Stimulated activated CD8-positive, alpha-beta memory T cell treated with anti-CD3 and anti-CD28 coated beads, Interleukin-4, amount 100 ng/mL, for 1 hour (primary cell): ENCODE measurements around the gene PHF12.
"Not testable (repeated sequence)": the region's sequence is repeated elsewhere in the genome, so short reads cannot be mapped to it uniquely, and the experiment has no call there.

Experiments
- DNase-seq, 2 donors: peaks; one replicate each; pipeline ENCODE4 v3.0.0-alpha.2; 2020; ENCODE audit warnings: low read depth in 2 of 2, low spot score in 1 of 2

The PHF12 gene

GRCh38 chr17:28885951-28886350 is 65.4 kb downstream of the PHF12 start:
- DNase-seq, result no peak

DNA sequence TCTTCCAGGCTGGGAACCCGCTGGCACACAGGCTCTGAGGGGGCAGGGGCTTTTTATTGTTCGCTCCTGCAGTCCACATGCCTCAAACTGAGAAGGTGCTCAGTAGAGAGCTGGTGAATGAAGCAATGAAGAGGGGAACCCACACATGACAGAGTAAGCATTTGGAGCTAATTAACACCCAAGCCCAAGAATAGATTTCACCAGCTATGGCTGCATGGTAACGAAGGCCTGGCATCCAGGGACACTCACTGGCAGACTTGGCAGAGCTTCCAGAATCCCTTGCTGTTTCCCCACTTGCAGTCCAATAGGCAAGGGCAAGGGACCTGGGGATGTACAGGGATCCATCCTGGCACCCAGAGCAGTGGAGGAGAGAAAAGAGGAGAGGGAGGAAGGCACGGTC is 66.0 kb downstream of the PHF12 start:
- no peak for DNase-seq

GRCh38 chr17:28883967-28884702 is 67.2 kb downstream of the PHF12 start:
- no peak for DNase-seq

DNA sequence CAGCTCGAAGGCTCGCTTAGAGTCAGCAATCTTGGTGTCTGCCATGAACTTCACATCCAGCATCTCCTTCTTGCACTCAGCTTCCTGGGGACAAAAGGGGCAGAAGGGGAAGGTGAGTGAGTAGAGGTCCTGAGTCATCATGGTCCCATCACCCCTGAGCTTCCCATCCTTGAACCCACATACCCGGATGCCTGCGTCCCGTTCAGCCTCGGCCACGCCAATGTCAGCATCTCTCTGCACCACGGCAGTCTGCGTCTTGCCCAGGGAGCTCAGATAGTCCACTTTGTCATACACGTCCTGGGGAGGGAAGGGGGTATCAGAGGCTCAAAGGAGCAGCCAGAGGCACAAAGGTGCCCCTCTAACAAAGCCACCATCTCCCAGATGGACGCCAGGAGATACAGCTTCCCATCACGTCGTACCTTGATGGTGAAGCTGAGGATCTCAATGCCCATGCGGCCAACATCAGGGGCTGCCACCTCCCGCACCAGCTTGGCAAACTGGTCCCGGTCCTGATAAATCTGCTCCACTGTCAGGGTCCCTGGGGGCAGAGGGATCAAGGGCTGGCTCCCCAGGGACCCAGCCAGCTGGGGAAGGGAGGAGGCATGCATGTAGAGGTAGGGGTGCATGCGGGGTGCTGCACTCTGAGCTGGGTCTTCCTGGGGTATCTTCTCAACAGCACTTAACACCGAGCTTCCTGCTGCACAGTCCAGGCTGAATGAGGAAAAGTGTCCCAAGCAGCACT is 69.0 kb downstream of the PHF12 start:
- no peak for DNase-seq

DNA sequence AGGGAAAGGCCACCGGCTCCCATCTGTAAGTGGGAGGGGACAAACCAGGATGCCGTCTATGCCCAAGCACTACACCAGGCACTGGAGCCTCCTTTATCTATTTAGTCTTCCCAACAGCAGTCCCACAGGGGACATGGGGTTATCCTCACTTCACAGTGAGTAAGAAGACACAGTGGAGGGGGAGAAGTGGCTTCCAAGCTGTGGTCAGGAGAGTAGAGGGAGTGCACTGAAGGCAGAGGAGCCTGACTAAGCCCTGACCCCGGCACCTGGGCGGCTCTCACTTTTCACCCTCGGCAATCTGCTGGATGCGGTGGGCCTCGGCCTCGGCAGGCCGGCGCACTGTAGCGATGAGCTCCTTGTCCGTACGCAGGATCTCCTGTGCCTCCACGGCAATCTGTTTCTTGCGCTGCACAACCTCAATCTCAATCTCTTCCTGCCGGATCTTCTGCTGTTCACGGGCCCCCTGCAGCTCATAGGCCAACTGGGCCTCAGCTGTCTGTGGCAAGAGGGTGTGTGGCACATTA is 69.7 kb downstream of the PHF12 start:
- DNase-seq, result no peak

DNA sequence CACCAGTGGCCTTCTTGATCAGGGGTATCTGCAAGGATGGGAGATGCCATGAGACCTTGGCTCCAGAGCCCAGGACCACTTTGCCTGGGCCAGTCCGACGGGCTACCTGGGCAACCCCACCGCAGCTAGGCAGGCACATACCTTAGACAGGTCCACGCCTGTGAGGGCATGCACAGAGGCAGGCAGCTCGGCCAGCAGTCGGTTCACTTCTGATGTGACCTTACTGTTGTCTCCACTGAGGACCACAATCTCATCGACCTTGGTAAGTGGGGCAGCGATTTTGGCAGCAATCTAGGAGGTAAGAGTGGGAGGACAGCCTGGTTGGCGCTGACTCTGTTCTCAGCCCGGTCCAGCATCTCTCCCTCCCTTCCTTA is 70.8 kb downstream of the PHF12 start:
- DNase-seq, result no peak

DNA sequence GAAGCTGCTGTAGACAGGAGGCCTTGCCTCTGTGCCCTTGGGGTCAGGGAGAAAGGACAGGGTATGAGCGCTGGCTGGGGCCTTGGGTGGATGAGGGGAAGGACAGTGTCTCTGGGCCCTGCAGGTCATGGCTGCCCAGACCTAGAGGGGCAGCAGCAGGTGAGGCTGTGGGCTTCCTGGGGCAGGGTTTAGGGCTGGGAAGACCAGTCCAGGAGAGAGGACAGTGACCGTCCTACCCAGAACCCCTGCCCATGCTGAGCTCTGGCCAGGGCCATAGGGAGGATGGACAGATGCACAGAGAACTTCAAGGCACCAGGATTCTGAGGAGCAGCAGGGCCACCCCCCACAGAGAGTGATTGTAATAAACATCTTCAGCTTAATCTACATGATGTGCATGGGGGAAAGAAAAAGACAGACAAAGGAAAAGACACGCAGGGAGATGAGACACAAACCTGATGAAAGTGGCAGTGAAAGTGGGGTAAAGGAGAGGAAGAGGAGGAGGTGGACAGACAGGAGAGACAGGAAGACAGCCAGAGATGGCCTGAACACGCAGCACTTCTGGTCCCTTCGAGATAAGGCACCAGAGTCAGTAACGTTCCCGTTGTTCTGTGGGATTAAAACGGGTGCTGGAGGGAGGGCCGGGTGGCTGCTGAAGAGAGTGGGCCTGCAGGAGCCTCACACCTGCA is 71.3 kb downstream of the PHF12 start:
- no peak for DNase-seq

GRCh38 chr17:28878981-28879380 is 72.3 kb downstream of the PHF12 start:
- DNase-seq, result no peak

DNA sequence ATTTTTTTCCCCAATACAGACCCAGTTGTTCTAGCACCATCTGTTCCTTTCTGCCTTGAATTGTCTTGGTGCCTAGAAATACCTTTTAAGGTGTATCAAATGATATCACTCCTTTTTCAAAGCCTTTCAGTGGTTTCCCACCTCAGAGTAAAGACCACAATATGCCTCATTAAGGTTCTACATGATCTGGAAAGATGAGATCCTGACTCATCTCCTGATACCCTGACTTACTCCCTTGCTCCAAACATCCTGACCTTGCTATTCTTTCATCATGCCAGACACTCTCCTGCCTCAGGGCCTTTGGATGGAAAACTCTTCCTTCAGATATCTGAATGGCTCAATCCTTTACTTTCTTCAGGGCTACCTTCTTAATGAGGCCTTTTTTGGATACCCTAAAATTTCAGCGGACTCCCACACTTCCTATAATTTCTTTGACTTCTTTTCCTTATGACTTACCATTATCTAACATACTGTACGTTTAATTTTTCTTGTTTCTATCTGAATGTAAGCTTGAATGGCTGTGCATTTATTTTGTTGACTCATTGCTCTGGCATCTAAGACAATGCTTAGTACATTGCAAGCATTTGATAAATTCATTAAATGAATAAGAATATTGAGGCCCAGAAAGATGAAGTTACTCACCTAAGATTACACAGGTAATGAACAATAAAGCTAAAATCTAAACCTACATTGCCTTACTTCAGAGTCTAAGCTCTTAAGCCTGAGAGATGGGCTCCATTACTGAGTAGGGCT is 73.0 kb downstream of the PHF12 start:
- no peak for DNase-seq

DNA sequence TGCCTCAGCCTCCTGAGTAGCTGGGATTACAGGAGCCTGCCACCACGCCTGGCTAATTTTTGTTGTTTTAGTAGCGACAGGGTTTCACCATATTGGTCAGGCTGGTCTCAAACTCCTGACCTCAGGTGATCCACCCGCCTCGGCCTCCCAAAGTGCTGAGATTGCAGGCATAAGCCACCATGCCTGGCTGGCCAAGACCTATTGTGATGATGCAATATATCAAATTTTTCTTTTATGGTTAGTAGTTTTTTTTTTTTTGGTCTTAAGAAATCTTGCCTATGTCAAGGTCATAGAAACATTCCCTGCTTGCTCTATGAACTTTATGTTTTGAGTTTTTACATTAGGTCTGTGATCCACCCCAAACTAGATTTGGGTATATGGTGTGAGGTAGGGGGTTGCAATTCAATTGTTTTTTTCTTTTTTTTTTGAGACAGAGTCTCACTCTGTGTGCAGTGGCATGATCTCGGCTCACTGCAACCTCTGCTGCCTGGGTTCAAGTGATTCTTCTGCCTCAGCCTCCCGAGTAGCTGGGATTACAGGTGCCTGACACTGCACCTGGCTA is 74.1 kb downstream of the PHF12 start:
- DNase-seq, result not testable (repeated sequence)

DNA sequence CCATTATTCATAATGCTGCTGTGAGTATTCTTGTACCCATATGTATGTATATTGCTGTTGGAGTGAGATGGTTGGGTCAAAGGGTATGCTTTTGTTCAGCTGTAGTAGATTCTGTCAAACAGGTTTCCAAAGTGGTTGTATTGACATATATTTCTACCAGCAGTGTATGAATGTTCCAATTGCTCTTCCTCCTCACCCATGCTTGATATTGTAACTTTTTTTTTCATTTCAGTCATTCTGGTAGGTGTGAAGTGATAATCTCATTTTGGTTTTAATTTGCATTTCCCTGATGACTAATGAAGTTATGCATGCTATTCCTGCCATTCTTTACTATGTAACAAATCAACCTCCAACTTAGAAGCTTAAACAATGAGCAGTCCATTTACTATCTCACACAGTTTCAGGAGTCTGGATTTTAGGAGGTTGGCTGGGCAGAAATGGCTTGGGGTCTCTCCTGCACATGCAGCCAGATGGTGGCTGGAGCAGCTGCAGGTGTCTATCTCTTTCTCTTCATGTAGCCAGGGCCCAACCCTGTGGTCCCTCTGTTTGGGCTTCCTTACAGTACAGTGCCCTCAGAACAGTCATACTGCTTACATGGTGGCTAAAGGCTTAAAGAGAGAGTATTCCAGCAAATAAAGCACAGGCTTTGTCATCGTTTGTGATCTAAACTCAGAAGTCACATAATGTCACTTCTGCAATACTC is 75.3 kb downstream of the PHF12 start:
- no peak for DNase-seq

DNA sequence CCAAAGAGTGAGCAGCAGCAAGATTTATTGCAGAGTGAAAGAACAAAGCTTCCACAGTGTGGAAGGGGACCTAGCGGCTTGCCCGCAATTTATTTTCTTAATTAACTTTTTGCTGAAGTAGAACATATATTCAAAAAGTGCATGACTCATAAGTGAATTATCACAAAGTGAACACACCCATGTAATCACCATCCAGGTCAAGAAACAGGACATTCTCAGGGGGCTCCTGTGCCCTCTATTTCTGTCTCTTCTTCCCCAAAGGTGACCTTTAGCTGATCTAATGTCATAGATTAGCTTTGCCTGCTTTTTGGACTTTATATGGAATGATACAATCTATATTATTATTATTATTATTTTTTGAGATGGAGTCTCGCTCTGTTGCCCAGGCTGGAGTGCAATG is 76.6 kb downstream of the PHF12 start:
- DNase-seq, result no peak

GRCh38 chr17:28873839-28874238 is 77.5 kb downstream of the PHF12 start:
- no peak for DNase-seq

- no peak for DNase-seq
Observed at GRCh38 chr17:28871056-28871579, 80.2 kb downstream of the PHF12 start.

DNA sequence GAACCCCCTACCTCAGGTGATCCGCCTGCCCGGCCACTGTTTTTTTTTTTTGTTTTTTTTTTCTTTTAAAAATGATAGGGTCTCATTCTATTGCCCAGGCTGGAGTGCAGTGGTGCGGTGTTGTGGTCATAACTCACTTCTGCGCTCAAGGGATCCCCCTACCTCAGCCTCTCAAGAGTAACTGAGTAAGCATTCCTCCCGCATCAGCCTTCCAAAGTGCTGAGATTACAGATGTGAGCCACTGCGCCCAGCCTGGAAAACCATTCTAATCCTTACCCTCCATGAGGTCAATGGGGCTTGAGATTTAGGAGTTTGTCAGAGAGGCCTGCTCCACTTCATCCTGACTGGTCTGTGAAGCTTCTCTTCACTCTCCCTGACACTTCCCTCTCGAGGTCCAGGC is 84.0 kb downstream of the PHF12 start:
- no peak for DNase-seq

DNA sequence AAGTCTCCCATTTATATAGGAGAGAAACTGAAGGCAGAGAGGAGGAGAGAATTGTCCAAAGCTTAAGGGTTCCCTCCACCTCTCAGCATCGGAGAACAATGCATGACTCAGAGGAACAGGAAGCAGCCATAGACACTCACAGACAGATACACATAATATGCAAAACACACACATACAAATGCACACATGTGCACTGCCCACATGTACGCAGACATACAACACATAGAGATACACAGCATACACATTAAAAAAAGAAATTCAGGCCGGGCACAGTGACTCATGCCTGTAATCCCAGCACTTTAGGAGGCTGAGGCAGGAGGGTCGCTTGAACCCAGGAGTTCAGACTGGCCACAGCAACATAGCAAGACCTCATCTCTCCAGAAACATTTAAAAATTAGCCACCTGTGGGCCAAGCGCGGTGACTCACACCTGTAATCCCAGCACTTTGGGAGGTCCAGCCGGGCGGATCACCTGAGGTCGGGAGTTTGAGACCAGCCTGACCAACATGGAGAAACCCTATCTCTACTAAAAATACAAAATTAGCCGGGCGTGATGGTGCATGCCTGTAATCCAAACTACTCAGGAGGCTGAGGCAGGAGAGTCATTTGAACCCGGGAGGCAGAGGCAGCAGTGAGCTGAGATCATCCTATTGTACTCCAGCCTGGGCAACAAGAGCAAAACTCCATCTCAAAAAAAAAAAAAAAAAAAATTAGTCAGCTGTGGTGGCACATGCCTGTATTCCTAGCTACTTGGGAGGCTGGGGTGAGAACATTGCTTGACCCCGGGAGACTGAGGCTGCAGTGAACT is 85.2 kb downstream of the PHF12 start:
- DNase-seq, result no peak

DNA sequence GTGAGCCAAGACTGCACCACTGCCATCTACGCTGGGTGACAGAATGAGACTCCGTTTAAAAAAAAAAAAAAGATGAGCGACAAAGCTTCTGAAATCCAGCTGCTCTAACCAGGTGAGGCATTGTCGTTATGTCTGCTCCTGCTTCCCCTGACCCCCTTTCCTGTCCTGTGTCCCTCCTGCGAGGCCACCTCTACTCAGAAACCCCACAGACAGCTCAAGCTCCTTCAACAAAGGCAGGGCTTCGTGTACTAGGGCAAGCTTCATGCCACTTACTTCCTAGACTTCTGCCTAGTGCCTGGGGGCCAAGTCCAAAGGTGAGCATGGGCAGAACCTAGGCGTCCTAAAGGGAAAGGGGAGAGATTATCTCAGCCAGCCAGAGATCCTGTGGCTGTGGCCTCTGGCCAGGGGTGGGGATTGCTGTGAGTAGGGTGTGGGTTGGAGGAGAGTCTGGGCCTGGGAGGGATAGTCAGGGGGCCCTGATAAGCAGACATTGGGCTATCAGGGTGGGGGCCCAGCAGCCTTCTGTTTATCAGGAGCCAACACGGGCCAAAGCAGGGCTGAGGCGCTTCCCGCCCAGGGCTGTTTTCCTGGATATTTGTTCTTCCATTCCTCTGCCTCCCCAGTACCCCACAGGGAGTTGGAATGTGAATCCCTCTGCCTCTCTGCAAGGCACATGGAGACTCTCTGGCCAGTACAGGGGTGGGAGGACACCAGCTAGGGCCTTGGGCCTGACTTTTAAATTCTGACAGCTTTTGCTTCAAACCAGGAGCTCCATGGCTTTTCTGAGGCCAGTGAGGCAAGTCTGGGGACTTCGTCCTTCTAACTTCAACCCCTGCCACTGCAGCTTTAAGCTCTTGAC is 86.1 kb downstream of the PHF12 start:
- DNase-seq, result no peak

- DNase-seq, result no peak
Observed at GRCh38 chr17:28863953-28864352, 87.4 kb downstream of the PHF12 start.
